ENCODE data around the gene KCNA10. TPM values are rescaled to one million over a fixed set of nuclear protein-coding genes. Genes with fewer than 3 reads are reported as not detected.

The KCNA10 gene
- total and polyA plus RNA-seq, 2 of the 13 experiments (the other 11 are each of a cell fraction or from before 2014, with no cell fraction given): not detected

DNA sequence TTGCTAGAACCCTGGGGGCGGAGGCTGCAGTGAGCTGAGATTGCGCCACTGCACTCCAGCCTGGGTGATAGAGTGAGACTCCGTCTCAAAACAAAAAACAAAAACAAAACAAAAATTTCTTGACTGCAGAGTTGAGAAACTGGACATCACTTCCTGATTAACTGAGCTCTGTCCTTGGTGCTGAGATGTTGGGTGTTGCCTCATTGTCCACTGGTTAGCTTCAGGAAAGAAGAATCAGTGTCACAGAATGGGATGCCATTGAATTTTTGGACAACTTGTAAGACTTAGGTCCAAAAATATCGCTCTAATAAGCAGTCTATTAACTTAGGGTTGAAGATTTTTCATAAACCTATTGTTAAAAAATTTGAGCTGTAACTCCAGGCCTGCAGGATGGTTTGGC, 23.8 kb upstream of the KCNA10 start:
- intact Hi-C loops (cut with micrococcal nuclease; ENCODE audit: unreplicated experiment): no loop called here
- no peak for DNase-seq (ENCODE audit: low spot score)
- TF ChIP-seq, protein P1, sequence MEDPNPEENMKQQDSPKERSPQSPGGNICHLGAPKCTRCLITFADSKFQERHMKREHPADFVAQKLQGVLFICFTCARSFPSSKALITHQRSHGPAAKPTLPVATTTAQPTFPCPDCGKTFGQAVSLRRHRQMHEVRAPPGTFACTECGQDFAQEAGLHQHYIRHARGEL (CRISPR knock-in tag; IDR thresholded peaks at IDR 0.05): no peak
- TF ChIP-seq POLR2AphosphoS2 (IDR thresholded peaks at IDR 0.05; ENCODE audit: low read depth, low read length): no peak
- no peak for TF ChIP-seq FOXA1 (IDR thresholded peaks at IDR 0.05)
- no peak for TF ChIP-seq FOXA1 (CRISPR knock-in tag; IDR thresholded peaks at IDR 0.05)
- no peak for TF ChIP-seq ZNF160 (CRISPR knock-in tag; IDR thresholded peaks at IDR 0.05)
- no peak for TF ChIP-seq SNAI1 (CRISPR knock-in tag; IDR thresholded peaks at IDR 0.05; ENCODE audit: borderline replicate concordance)
- TF ChIP-seq CEBPB (IDR thresholded peaks at IDR 0.05; ENCODE audit: borderline replicate concordance, low read depth, low read length): peak; percentile 28; the same call in 1 of the 2 replicates
- TF ChIP-seq, protein P2, sequence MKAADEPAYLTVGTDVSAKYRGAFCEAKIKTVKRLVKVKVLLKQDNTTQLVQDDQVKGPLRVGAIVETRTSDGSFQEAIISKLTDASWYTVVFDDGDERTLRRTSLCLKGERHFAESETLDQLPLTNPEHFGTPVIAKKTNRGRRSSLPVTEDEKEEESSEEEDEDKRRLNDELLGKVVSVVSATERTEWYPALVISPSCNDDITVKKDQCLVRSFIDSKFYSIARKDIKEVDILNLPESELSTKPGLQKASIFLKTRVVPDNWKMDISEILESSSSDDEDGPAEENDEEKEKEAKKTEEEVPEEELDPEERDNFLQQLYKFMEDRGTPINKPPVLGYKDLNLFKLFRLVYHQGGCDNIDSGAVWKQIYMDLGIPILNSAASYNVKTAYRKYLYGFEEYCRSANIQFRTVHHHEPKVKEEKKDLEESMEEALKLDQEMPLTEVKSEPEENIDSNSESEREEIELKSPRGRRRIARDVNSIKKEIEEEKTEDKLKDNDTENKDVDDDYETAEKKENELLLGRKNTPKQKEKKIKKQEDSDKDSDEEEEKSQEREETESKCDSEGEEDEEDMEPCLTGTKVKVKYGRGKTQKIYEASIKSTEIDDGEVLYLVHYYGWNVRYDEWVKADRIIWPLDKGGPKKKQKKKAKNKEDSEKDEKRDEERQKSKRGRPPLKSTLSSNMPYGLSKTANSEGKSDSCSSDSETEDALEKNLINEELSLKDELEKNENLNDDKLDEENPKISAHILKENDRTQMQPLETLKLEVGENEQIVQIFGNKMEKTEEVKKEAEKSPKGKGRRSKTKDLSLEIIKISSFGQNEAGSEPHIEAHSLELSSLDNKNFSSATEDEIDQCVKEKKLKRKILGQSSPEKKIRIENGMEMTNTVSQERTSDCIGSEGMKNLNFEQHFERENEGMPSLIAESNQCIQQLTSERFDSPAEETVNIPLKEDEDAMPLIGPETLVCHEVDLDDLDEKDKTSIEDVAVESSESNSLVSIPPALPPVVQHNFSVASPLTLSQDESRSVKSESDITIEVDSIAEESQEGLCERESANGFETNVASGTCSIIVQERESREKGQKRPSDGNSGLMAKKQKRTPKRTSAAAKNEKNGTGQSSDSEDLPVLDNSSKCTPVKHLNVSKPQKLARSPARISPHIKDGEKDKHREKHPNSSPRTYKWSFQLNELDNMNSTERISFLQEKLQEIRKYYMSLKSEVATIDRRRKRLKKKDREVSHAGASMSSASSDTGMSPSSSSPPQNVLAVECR (CRISPR knock-in tag; IDR thresholded peaks at IDR 0.05; ENCODE audit: borderline replicate concordance): no peak
- TF ChIP-seq PLRG1 (conservative IDR thresholded peaks at IDR 0.05): no peak
- no peak for TF ChIP-seq AKAP8 (CRISPR knock-in tag; IDR thresholded peaks at IDR 0.05)
- TF ChIP-seq, protein P3, sequence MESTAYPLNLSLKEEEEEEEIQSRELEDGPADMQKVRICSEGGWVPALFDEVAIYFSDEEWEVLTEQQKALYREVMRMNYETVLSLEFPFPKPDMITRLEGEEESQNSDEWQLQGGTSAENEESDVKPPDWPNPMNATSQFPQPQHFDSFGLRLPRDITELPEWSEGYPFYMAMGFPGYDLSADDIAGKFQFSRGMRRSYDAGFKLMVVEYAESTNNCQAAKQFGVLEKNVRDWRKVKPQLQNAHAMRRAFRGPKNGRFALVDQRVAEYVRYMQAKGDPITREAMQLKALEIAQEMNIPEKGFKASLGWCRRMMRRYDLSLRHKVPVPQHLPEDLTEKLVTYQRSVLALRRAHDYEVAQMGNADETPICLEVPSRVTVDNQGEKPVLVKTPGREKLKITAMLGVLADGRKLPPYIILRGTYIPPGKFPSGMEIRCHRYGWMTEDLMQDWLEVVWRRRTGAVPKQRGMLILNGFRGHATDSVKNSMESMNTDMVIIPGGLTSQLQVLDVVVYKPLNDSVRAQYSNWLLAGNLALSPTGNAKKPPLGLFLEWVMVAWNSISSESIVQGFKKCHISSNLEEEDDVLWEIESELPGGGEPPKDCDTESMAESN (CRISPR knock-in tag; conservative IDR thresholded peaks at IDR 0.05): no peak
- peak; percentile 76; the same call in 1 of the 2 replicates for TF ChIP-seq MIXL1 (CRISPR knock-in tag; IDR thresholded peaks at IDR 0.05)
- TF ChIP-seq, protein P4, sequence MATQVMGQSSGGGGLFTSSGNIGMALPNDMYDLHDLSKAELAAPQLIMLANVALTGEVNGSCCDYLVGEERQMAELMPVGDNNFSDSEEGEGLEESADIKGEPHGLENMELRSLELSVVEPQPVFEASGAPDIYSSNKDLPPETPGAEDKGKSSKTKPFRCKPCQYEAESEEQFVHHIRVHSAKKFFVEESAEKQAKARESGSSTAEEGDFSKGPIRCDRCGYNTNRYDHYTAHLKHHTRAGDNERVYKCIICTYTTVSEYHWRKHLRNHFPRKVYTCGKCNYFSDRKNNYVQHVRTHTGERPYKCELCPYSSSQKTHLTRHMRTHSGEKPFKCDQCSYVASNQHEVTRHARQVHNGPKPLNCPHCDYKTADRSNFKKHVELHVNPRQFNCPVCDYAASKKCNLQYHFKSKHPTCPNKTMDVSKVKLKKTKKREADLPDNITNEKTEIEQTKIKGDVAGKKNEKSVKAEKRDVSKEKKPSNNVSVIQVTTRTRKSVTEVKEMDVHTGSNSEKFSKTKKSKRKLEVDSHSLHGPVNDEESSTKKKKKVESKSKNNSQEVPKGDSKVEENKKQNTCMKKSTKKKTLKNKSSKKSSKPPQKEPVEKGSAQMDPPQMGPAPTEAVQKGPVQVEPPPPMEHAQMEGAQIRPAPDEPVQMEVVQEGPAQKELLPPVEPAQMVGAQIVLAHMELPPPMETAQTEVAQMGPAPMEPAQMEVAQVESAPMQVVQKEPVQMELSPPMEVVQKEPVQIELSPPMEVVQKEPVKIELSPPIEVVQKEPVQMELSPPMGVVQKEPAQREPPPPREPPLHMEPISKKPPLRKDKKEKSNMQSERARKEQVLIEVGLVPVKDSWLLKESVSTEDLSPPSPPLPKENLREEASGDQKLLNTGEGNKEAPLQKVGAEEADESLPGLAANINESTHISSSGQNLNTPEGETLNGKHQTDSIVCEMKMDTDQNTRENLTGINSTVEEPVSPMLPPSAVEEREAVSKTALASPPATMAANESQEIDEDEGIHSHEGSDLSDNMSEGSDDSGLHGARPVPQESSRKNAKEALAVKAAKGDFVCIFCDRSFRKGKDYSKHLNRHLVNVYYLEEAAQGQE (IDR thresholded peaks at IDR 0.05; ENCODE audit: borderline replicate concordance in 1 of 2, low read depth in 1 of 2, low read length in 2 of 2): peak; percentile 58 to 93
- TF ChIP-seq, protein P5, sequence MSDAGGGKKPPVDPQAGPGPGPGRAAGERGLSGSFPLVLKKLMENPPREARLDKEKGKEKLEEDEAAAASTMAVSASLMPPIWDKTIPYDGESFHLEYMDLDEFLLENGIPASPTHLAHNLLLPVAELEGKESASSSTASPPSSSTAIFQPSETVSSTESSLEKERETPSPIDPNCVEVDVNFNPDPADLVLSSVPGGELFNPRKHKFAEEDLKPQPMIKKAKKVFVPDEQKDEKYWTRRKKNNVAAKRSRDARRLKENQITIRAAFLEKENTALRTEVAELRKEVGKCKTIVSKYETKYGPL (CRISPR knock-in tag; IDR thresholded peaks at IDR 0.05): no peak
- no peak for TF ChIP-seq MYC (CRISPR knock-in tag; IDR thresholded peaks at IDR 0.05; ENCODE audit: borderline replicate concordance)

More for the DNA sequence above, 23.8 kb upstream of the KCNA10 start:
- no peaks in the 10 kb centered on the region for H3K79me2 ChIP-seq (ENCODE audit: insufficient read depth, low read length)
- H3K9ac ChIP-seq (ENCODE audit: insufficient read depth, low read depth, low read length): no peak overlapping the region
- H2AFZ ChIP-seq (ENCODE audit: low read length): no peak overlapping the region
- H4K20me1 ChIP-seq (ENCODE audit: insufficient read depth, low read length): no peaks in the 10 kb centered on the region
- no peak overlapping the region for H3K4me2 ChIP-seq (ENCODE audit: low read depth, low read length)
- no peak overlapping the region for H3K4me3 ChIP-seq (replicated peaks in 1 of 3; ENCODE audit: insufficient read depth in 1 of 3, low read depth in 2 of 3, low read length in 3 of 3)
- H3K9me3 ChIP-seq (ENCODE audit: low read length): no peaks in the 10 kb centered on the region
- no peaks in the 10 kb centered on the region for H3K4me1 ChIP-seq (ENCODE audit: insufficient read depth, low read length)
- in situ Hi-C loops (cut with HindIII; ENCODE audit: extremely low pct_ligation_motif_present, low pct_unique_long_range_greater_than_20kb): no loop called here
- ATAC-seq (no peak), FAIRE-seq (no peak)
- no peaks in the 10 kb centered on the region for H3K36me3 ChIP-seq (replicated peaks in 1 of 2; ENCODE audit: control insufficient read depth in 1 of 2, insufficient read depth in 2 of 2, low read length in 2 of 2)
- H3K27me3 ChIP-seq (ENCODE audit: control insufficient read depth in 1 of 2, insufficient read depth in 2 of 2, low read length in 2 of 2): no peaks in the 10 kb centered on the region; a peak in 1 of 5 replicates
- WGBS (ENCODE audit: low lambda C conversion rate): 30% methylated on average over 4 of the region's 4 CpGs
- POLR2A ChIA-PET: no interaction called here
- CTCF ChIA-PET (ENCODE audit: low intra/inter-chr PET ratio, low total read pairs): no interaction called here
- BruUV-seq (replicated peaks): no TSS peak
- no peak overlapping the region for H3K27ac ChIP-seq (ENCODE audit: extremely low read length, insufficient read depth, low read length)

Data from HepG2 (cell line).